ENCODE measurements around the gene TMEM95.

DNA sequence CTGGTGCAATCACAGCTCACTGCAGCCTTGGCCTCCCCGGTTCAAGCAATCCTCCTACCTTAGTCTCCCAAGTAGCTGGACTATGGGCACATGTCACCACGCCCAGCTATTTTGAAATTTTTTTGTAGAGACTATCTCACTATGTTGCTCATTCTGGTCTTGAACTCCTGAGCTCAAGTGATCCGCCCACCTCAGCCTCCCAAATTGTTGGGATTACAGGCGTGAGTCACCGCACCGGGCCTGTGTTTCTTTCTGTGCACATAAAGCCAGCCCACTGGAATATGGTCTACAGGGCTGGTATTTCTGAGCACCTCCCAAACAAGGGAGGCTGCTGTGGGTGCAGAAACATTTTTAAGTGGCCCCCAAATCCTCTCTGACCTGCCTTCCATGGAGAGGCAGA lies 8.4 kb downstream of the TMEM95 start:
- TF ChIP-seq, protein P1, sequence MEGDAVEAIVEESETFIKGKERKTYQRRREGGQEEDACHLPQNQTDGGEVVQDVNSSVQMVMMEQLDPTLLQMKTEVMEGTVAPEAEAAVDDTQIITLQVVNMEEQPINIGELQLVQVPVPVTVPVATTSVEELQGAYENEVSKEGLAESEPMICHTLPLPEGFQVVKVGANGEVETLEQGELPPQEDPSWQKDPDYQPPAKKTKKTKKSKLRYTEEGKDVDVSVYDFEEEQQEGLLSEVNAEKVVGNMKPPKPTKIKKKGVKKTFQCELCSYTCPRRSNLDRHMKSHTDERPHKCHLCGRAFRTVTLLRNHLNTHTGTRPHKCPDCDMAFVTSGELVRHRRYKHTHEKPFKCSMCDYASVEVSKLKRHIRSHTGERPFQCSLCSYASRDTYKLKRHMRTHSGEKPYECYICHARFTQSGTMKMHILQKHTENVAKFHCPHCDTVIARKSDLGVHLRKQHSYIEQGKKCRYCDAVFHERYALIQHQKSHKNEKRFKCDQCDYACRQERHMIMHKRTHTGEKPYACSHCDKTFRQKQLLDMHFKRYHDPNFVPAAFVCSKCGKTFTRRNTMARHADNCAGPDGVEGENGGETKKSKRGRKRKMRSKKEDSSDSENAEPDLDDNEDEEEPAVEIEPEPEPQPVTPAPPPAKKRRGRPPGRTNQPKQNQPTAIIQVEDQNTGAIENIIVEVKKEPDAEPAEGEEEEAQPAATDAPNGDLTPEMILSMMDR (IDR thresholded peaks at IDR 0.05) = no peak
- TF ChIP-seq POLR2A (IDR thresholded peaks at IDR 0.05) = no peak
